ENCODE data around the gene RNF111. TPM values are rescaled to one million over a fixed set of nuclear protein-coding genes. Genes with fewer than 3 reads are reported as not detected.
A peak's percentile ranks its signal among the peaks of the same experiment; 100 is the strongest.

The RNF111 gene
- total and polyA plus RNA-seq, 2 experiments from 2014 or later, result 14.4 to 24.5 TPM

- TF ChIP-seq EZH2 (IDR thresholded peaks at IDR 0.05; ENCODE audit: low read depth, unreplicated experiment), result no peak
Measured at GRCh38 chr15:58992181-58992580, 4.7 kb downstream of the RNF111 start (continued).

DNA sequence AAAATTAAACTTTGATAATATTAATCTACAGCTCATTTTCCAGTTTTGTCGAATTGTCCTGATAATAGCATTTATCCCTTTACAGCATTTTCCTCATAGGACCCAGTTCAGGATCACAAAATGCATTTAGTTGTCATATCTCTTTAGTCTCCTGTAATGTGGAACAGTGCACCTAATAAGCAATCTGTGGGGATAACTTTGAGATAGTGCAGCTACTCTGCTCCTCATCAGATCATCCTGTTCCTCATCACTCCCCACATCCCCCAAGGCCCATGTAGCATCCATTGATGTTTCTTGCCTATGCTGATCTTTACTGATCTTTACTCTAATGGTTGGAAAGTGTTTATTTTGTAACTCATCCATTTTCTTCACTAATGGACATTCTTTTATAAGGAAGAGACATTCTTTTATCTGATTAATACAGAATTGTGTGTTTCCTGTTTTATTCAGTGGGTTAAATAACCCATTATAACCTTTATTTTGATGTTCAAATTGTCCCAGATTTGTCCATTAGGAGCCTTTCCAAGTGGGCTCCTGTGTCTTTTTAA lies 7.5 kb downstream of the RNF111 start:
- H3K9me2 ChIP-seq (ENCODE audit: insufficient read depth), result no peaks in the 10 kb centered on the region
- no peak overlapping the region for H3K4me3 ChIP-seq
- no peaks in the 10 kb centered on the region for H3K4me1 ChIP-seq (ENCODE audit: insufficient read depth)
- no peaks in the 10 kb centered on the region for H3K27me3 ChIP-seq (ENCODE audit: insufficient read depth)
- peaks cover 32% of the 10 kb centered on the region for H4K20me1 ChIP-seq (replicated peaks; ENCODE audit: insufficient read depth)
- Mint-ChIP-seq H3K4me3 (no peak overlapping the region), H3K36me3 (ENCODE audit: low read depth) (peaks cover 6% of the 10 kb centered on the region; the same call in 2 of the 3 replicates), H3K9me3 (no peaks in the 10 kb centered on the region), H3K4me1 (peaks cover 7% of the 10 kb centered on the region; the same call in 2 of the 3 replicates), H3K27me3 (ENCODE audit: insufficient read depth, low read depth, poor library complexity) (no peaks in the 10 kb centered on the region), H3K27ac (no peak overlapping the region)
- H3K4me2 ChIP-seq, result no peak overlapping the region
- no peaks in the 10 kb centered on the region for H3F3A ChIP-seq (replicated peaks; ENCODE audit: low read depth)
- H3K27ac ChIP-seq (ENCODE audit: low read depth), result peak overlapping the region; percentile 21; the same call in 1 of the 2 replicates
- no peak for TF ChIP-seq POLR2AphosphoS5 (IDR thresholded peaks at IDR 0.05; ENCODE audit: low read depth)
- TF ChIP-seq REST (IDR thresholded peaks at IDR 0.05; ENCODE audit: unreplicated experiment), result no peak
- no peak for TF ChIP-seq JUNB (IDR thresholded peaks at IDR 0.05; ENCODE audit: unreplicated experiment)
- no peak for TF ChIP-seq ZNF331 (CRISPR knock-in tag; IDR thresholded peaks at IDR 0.05; ENCODE audit: low read depth)
- TF ChIP-seq CTCF (conservative IDR thresholded peaks at IDR 0.05; ENCODE audit: low read depth in 2 of 2), result no peak
- TF ChIP-seq STAT1 (IDR thresholded peaks at IDR 0.05; ENCODE audit: unreplicated experiment), result no peak
- TF ChIP-seq NANOG (IDR thresholded peaks at IDR 0.05; ENCODE audit: borderline replicate concordance), result no peak
- TF ChIP-seq EZH2phosphoT487 (IDR thresholded peaks at IDR 0.05; ENCODE audit: unreplicated experiment), result no peak
- no peak for TF ChIP-seq EZH2 (IDR thresholded peaks at IDR 0.05; ENCODE audit: low read depth, unreplicated experiment)
- TF ChIP-seq CREB1 (CRISPR knock-in tag; IDR thresholded peaks at IDR 0.05; ENCODE audit: low read depth), result no peak
- no peaks in the 10 kb centered on the region for H3K36me3 ChIP-seq (ENCODE audit: insufficient read depth)
- H3K79me2 ChIP-seq (replicated peaks; ENCODE audit: insufficient read depth), result peaks cover 99% of the 10 kb centered on the region
- no peak for DNase-seq (ENCODE audit: low spot score)
- no peak for ATAC-seq
- no peak overlapping the region for H2AFZ ChIP-seq

All from GM23338 (cell line).